Measurements from ENCODE around the gene LLGL2.

The LLGL2 gene

GRCh38 chr17:75525806-75526554 lies 483 bp downstream of the LLGL2 start:
- DNase-seq = no peak

GRCh38 chr17:75526555-75527270 lies 1.2 kb downstream of the LLGL2 start:
- DNase-seq = no peak

- no peak for DNase-seq
These were observed 5.6 kb downstream of the LLGL2 start for GRCh38 chr17:75530837-75531720.

- DNase-seq = no peak
These were observed 6.2 kb downstream of the LLGL2 start for GRCh38 chr17:75531721-75532072.

- no peak for DNase-seq
These were observed 9.6 kb downstream of the LLGL2 start for GRCh38 chr17:75535119-75535537.

GRCh38 chr17:75535871-75536270 lies 10.4 kb downstream of the LLGL2 start:
- DNase-seq = no peak

GRCh38 chr17:75536366-75536765 lies 10.9 kb downstream of the LLGL2 start:
- no peak for DNase-seq

GRCh38 chr17:75539967-75540729 lies 14.7 kb downstream of the LLGL2 start:
- no peak for DNase-seq

- DNase-seq = no peak
These were observed 15.5 kb downstream of the LLGL2 start for GRCh38 chr17:75540923-75541503.

- DNase-seq = no peak
These were observed 16.7 kb downstream of the LLGL2 start for GRCh38 chr17:75542229-75542628.

- no peak for DNase-seq
These were observed 17.3 kb downstream of the LLGL2 start for GRCh38 chr17:75542728-75543336.

GRCh38 chr17:75544250-75544649 lies 18.8 kb downstream of the LLGL2 start:
- DNase-seq = no peak

GRCh38 chr17:75546181-75546580 lies 20.7 kb downstream of the LLGL2 start:
- DNase-seq = no peak

- no peak for DNase-seq
These were observed 21.6 kb downstream of the LLGL2 start for GRCh38 chr17:75547091-75547490.

- DNase-seq = no peak
These were observed 23.3 kb downstream of the LLGL2 start for GRCh38 chr17:75548813-75549212.

- DNase-seq = peak; percentile 42
These were observed 24.0 kb downstream of the LLGL2 start for GRCh38 chr17:75549246-75550138.

GRCh38 chr17:75550139-75550465 lies 24.6 kb downstream of the LLGL2 start:
- no peak for DNase-seq

GRCh38 chr17:75551266-75551665 lies 25.8 kb downstream of the LLGL2 start:
- DNase-seq = no peak

GRCh38 chr17:75552425-75553294 lies 27.2 kb downstream of the LLGL2 start:
- no peak for DNase-seq
